ENCODE data around the gene ZNF611. TPM values are rescaled to one million over a fixed set of nuclear protein-coding genes. Genes with fewer than 3 reads are reported as not detected.
"Not testable (repeated sequence)": the region's sequence is repeated elsewhere in the genome, so short reads cannot be mapped to it uniquely, and the experiment has no call there.

The ZNF611 gene
- polyA plus RNA-seq, 1 donor (not counting 4 experiments of a cell fraction or from before 2014, with no cell fraction given), result 2.9 TPM

GRCh38 chr19:52724701-52725514 is 9.9 kb downstream of the ZNF611 start:
- DNase-seq (ENCODE audit: low read depth, low spot score), result no peak
- no peak for FAIRE-seq

DNA sequence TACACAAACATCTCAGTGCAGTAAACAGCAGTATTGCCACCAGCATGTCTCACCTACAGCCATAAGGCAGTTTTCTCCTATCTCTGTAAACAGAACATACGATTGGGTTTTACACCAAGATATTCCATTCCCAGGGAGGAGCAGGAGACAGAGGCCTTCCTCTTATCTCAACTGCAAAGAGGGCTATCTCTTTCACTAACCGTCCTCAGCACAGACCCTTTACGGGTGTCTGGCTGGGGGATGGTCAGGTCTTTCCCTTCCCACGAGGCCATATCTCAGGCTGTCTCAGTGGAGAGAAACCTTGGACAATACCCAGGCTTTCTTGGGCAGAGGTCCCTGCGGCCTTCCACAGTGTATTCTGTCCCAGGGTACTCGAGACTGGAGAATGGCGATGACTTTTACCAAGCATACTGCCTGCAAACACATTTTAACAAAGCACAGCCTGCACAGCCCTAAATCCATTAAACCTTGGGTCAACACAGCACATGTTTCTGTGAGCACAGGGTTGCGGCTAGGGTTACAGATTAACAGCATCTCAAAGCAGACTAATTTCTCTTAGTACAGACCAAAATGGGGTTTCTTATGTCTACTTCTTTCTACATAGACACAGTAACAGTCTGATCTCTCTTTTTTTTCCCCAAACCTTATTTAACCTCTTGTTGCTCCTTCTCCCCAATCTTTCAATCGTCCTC is 10.8 kb downstream of the ZNF611 start:
- H2AFZ ChIP-seq (ENCODE audit: control insufficient read depth, low read length); FAIRE-seq; H3K4me2 ChIP-seq (ENCODE audit: control insufficient read depth, extremely low read depth, insufficient read depth, low read depth, low read length): not testable (repeated sequence)

More at GRCh38 chr19:52724701-52725514, 9.9 kb downstream of the ZNF611 start:
- Histone ChIP-seq H3K36me3 (ENCODE audit: control insufficient read depth in 2 of 2, extremely low read depth in 1 of 2, insufficient read depth in 2 of 2, low read length in 2 of 2) (peaks cover 0 to 6% of the 10 kb centered on the region in 2 experiments), H3K27me3 (ENCODE audit: control insufficient read depth, extremely low read depth, insufficient read depth, low read length) (no peaks in the 10 kb centered on the region), H4K20me1 (ENCODE audit: control insufficient read depth, extremely low read depth, insufficient read depth, low read length) (no peaks in the 10 kb centered on the region), H3K27ac (ENCODE audit: control insufficient read depth, insufficient read depth, low read length) (no peak overlapping the region), H3K4me1 (ENCODE audit: control insufficient read depth, extremely low read depth, insufficient read depth, low read length) (peaks cover 5% of the 10 kb centered on the region), H3K4me3 (ENCODE audit: control insufficient read depth in 2 of 3, extremely low read depth in 1 of 3, insufficient read depth in 2 of 3, low read depth in 1 of 3, low read length in 3 of 3) (no peak overlapping the region), H3K4me2 (ENCODE audit: control insufficient read depth, extremely low read depth, insufficient read depth, low read depth, low read length) (no peak overlapping the region), H3K79me2 (ENCODE audit: control insufficient read depth, insufficient read depth, low read length) (no peaks in the 10 kb centered on the region), H2AFZ (ENCODE audit: control insufficient read depth, low read length) (no peak overlapping the region), H3K9me3 (ENCODE audit: control insufficient read depth, low read depth, low read length) (no peaks in the 10 kb centered on the region), H3K9ac (ENCODE audit: control insufficient read depth, extremely low read depth, insufficient read depth, low read length) (no peak overlapping the region), H3K9me1 (ENCODE audit: control insufficient read depth, extremely low read depth, insufficient read depth, low read length) (no peaks in the 10 kb centered on the region)
- no peak for TF ChIP-seq EZH2 (IDR thresholded peaks at IDR 0.05; ENCODE audit: low read length)
- TF ChIP-seq, protein P1, sequence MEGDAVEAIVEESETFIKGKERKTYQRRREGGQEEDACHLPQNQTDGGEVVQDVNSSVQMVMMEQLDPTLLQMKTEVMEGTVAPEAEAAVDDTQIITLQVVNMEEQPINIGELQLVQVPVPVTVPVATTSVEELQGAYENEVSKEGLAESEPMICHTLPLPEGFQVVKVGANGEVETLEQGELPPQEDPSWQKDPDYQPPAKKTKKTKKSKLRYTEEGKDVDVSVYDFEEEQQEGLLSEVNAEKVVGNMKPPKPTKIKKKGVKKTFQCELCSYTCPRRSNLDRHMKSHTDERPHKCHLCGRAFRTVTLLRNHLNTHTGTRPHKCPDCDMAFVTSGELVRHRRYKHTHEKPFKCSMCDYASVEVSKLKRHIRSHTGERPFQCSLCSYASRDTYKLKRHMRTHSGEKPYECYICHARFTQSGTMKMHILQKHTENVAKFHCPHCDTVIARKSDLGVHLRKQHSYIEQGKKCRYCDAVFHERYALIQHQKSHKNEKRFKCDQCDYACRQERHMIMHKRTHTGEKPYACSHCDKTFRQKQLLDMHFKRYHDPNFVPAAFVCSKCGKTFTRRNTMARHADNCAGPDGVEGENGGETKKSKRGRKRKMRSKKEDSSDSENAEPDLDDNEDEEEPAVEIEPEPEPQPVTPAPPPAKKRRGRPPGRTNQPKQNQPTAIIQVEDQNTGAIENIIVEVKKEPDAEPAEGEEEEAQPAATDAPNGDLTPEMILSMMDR (optimal IDR thresholded peaks at IDR 0.05 in 1 of 3, IDR thresholded peaks at IDR 0.05 in 1 of 3, conservative IDR thresholded peaks at IDR 0.05 in 1 of 3; ENCODE audit: extremely low read depth in 1 of 3, insufficient read depth in 2 of 3, low read length in 3 of 3), result no peak
- dilution Hi-C loops (cut with MboI; ENCODE audit: extremely low pct_ligation_motif_present, low sequenced_read_pairs), result no loop called here

More for the DNA sequence above, 10.8 kb downstream of the ZNF611 start:
- H3K9me1 ChIP-seq (ENCODE audit: control insufficient read depth, extremely low read depth, insufficient read depth, low read length); DNase-seq (ENCODE audit: low read depth, low spot score); H3K4me3 ChIP-seq (ENCODE audit: control insufficient read depth in 2 of 3, extremely low read depth in 1 of 3, insufficient read depth in 2 of 3, low read depth in 1 of 3, low read length in 3 of 3); H3K4me1 ChIP-seq (ENCODE audit: control insufficient read depth, extremely low read depth, insufficient read depth, low read length); H4K20me1 ChIP-seq (ENCODE audit: control insufficient read depth, extremely low read depth, insufficient read depth, low read length); H3K27ac ChIP-seq (ENCODE audit: control insufficient read depth, insufficient read depth, low read length); H3K27me3 ChIP-seq (ENCODE audit: control insufficient read depth, extremely low read depth, insufficient read depth, low read length); H3K36me3 ChIP-seq (ENCODE audit: control insufficient read depth in 2 of 2, extremely low read depth in 1 of 2, insufficient read depth in 2 of 2, low read length in 2 of 2); dilution Hi-C loops (cut with MboI; ENCODE audit: extremely low pct_ligation_motif_present, low sequenced_read_pairs); H3K9ac ChIP-seq (ENCODE audit: control insufficient read depth, extremely low read depth, insufficient read depth, low read length); H3K9me3 ChIP-seq (ENCODE audit: control insufficient read depth, low read depth, low read length); H3K79me2 ChIP-seq (ENCODE audit: control insufficient read depth, insufficient read depth, low read length): not testable (repeated sequence)

Data from keratinocyte (primary cell).